Measurements from ENCODE around the gene CFAP299. TPM values are rescaled to one million over a fixed set of nuclear protein-coding genes. Genes with fewer than 3 reads are reported as not detected.

Gene CFAP299
- total and polyA plus RNA-seq, 2 donors (not counting 1 experiment from before 2014, with no cell fraction given) = not detected

GRCh38 chr4:80321341-80321740 is 14.2 kb upstream of the CFAP299 start:
- CTCF ChIA-PET = no interaction called here

DNA sequence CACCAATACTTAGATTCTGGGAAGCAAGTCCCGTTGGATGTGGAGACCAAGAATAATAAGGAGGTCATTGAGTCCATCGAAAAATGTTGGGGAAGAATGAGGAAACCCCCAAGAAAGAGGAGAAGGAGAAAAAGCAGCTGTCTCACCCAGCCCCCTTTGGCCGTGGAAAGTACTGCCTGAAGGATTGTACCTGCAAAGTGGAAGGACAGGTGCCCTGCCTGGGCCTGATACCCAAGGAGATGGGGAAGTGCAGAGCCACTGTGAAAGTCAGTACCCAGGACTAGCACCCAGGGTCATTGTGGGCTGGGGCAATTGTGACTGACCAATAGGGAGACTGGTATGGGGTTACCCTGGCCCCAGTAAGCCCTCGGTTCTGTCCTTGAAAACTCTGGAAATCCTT is 13.8 kb upstream of the CFAP299 start:
- Histone ChIP-seq H3K79me2 (ENCODE audit: control insufficient read depth, insufficient read depth, low read length) (no peaks in the 10 kb centered on the region), H3K9me3 (ENCODE audit: control extremely low read depth in 1 of 3, control insufficient read depth in 2 of 3, insufficient read depth in 1 of 3, low read length in 2 of 3) (no peaks in the 10 kb centered on the region), H3K4me2 (replicated peaks; ENCODE audit: low read depth, low read length, poor library complexity, severe bottlenecking) (no peak overlapping the region), H3K9ac (ENCODE audit: low read length) (no peak overlapping the region), H2AFZ (ENCODE audit: insufficient read depth, low read depth, low read length, poor library complexity, severe bottlenecking) (no peak overlapping the region), H3K27ac (ENCODE audit: low read length in 2 of 2) (no peak overlapping the region), H3K4me3 (ENCODE audit: control extremely low read depth in 1 of 5, extremely low read depth in 1 of 5, insufficient read depth in 1 of 5, low read depth in 2 of 5, low read length in 4 of 5) (no peak overlapping the region), H3K27me3 (replicated peaks in 1 of 4; ENCODE audit: control extremely low read depth in 1 of 4, control insufficient read depth in 3 of 4, insufficient read depth in 4 of 4, low read length in 3 of 4) (peaks cover 0 to 5% (median 0%) of the 10 kb centered on the region in 4 experiments), H3K4me1 (ENCODE audit: control insufficient read depth in 2 of 2, insufficient read depth in 2 of 2, low read length in 2 of 2) (no peaks in the 10 kb centered on the region), H4K20me1 (ENCODE audit: control insufficient read depth, insufficient read depth, low read length, poor library complexity, severe bottlenecking) (no peaks in the 10 kb centered on the region), H3K36me3 (replicated peaks in 1 of 2; ENCODE audit: control extremely low read depth in 1 of 2, control insufficient read depth in 1 of 2, extremely low read depth in 1 of 2, insufficient read depth in 2 of 2, low read length in 1 of 2) (no peaks in the 10 kb centered on the region)
- Mint-ChIP-seq H3K4me3 (no peak overlapping the region), H3K4me1 (no peaks in the 10 kb centered on the region), H3K27me3 (peaks cover 18% of the 10 kb centered on the region), H3K27ac (no peak overlapping the region), H3K9me3 (ENCODE audit: insufficient read depth) (no peaks in the 10 kb centered on the region)
- ChIA-PET POLR2A (no interaction called here), CTCF (no interaction called here)
- intact Hi-C loops (cut with micrococcal nuclease) = no loop called here
- TF ChIP-seq, protein P1, sequence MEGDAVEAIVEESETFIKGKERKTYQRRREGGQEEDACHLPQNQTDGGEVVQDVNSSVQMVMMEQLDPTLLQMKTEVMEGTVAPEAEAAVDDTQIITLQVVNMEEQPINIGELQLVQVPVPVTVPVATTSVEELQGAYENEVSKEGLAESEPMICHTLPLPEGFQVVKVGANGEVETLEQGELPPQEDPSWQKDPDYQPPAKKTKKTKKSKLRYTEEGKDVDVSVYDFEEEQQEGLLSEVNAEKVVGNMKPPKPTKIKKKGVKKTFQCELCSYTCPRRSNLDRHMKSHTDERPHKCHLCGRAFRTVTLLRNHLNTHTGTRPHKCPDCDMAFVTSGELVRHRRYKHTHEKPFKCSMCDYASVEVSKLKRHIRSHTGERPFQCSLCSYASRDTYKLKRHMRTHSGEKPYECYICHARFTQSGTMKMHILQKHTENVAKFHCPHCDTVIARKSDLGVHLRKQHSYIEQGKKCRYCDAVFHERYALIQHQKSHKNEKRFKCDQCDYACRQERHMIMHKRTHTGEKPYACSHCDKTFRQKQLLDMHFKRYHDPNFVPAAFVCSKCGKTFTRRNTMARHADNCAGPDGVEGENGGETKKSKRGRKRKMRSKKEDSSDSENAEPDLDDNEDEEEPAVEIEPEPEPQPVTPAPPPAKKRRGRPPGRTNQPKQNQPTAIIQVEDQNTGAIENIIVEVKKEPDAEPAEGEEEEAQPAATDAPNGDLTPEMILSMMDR (IDR thresholded peaks at IDR 0.05) = no peak
- TF ChIP-seq EZH2 (IDR thresholded peaks at IDR 0.05; ENCODE audit: borderline replicate concordance, insufficient read depth, low read depth, low read length, poor library complexity, severe bottlenecking) = no peak
- DNase-seq = no peak
- WGBS (ENCODE audit: insufficient coverage) = 100% methylated on average over 2 of the region's 4 CpGs
- no peak for ATAC-seq (ENCODE audit: low read depth)

More at GRCh38 chr4:80321341-80321740, 14.2 kb upstream of the CFAP299 start:
- POLR2A ChIA-PET = no interaction called here
- Mint-ChIP-seq H3K4me1 (no peaks in the 10 kb centered on the region), H3K4me3 (no peak overlapping the region), H3K27me3 (peaks cover 18% of the 10 kb centered on the region), H3K9me3 (ENCODE audit: insufficient read depth) (no peaks in the 10 kb centered on the region), H3K27ac (no peak overlapping the region)
- H4K20me1 ChIP-seq (ENCODE audit: control insufficient read depth, insufficient read depth, low read length, poor library complexity, severe bottlenecking) = no peaks in the 10 kb centered on the region
- no peak overlapping the region for H3K4me2 ChIP-seq (replicated peaks; ENCODE audit: low read depth, low read length, poor library complexity, severe bottlenecking)
- H3K4me3 ChIP-seq (ENCODE audit: control extremely low read depth in 1 of 5, extremely low read depth in 1 of 5, insufficient read depth in 1 of 5, low read depth in 2 of 5, low read length in 4 of 5) = no peak overlapping the region
- H3K9ac ChIP-seq (ENCODE audit: low read length) = no peak overlapping the region
- no peak for TF ChIP-seq EZH2 (IDR thresholded peaks at IDR 0.05; ENCODE audit: borderline replicate concordance, insufficient read depth, low read depth, low read length, poor library complexity, severe bottlenecking)
- TF ChIP-seq, protein P1 (IDR thresholded peaks at IDR 0.05) = no peak
- no peak for ATAC-seq (ENCODE audit: low read depth)
- no peaks in the 10 kb centered on the region for H3K79me2 ChIP-seq (ENCODE audit: control insufficient read depth, insufficient read depth, low read length)
- H3K4me1 ChIP-seq (ENCODE audit: control insufficient read depth in 2 of 2, insufficient read depth in 2 of 2, low read length in 2 of 2) = no peaks in the 10 kb centered on the region
- H3K36me3 ChIP-seq (replicated peaks in 1 of 2; ENCODE audit: control extremely low read depth in 1 of 2, control insufficient read depth in 1 of 2, extremely low read depth in 1 of 2, insufficient read depth in 2 of 2, low read length in 1 of 2) = no peaks in the 10 kb centered on the region
- peaks cover 0 to 5% (median under 1%) of the 10 kb centered on the region in 4 experiments for H3K27me3 ChIP-seq (replicated peaks in 1 of 4; ENCODE audit: control extremely low read depth in 1 of 4, control insufficient read depth in 3 of 4, insufficient read depth in 4 of 4, low read length in 3 of 4)
- intact Hi-C loops (cut with micrococcal nuclease) = no loop called here
- H3K9me3 ChIP-seq (ENCODE audit: control extremely low read depth in 1 of 3, control insufficient read depth in 2 of 3, insufficient read depth in 1 of 3, low read length in 2 of 3) = no peaks in the 10 kb centered on the region
- 100% methylated on average over 1 of the region's 8 CpGs for WGBS (ENCODE audit: insufficient coverage)
- no peak for DNase-seq
- no peak overlapping the region for H3K27ac ChIP-seq (ENCODE audit: low read length in 2 of 2)
- H2AFZ ChIP-seq (ENCODE audit: insufficient read depth, low read depth, low read length, poor library complexity, severe bottlenecking) = no peak overlapping the region
